Endothelial cell (in vitro differentiated cells): Measurements from ENCODE around the gene E2F1. TPM values are rescaled to one million over a fixed set of nuclear protein-coding genes. Genes with fewer than 3 reads are reported as not detected.
"Not testable (repeated sequence)": the region's sequence is repeated elsewhere in the genome, so short reads cannot be mapped to it uniquely, and the experiment has no call there.

ENCODE experiments used
- DNase-seq: peaks from one replicate; pipeline ENCODE4 v3.0.0; 2021; ENCODE audit warnings: low spot score
- H3K27ac Mint-ChIP-seq: one replicate; pipeline ENCODE4 v1.8.0; 2021; ENCODE audit warnings: mixed read lengths, inconsistent platforms; ENCODE audit not compliant: unreplicated experiment
- H3K27me3 Mint-ChIP-seq: one replicate; pipeline ENCODE4 v1.8.0; 2021; ENCODE audit warnings: mild to moderate bottlenecking, moderate library complexity, mixed read lengths, inconsistent platforms; ENCODE audit not compliant: unreplicated experiment
- H3K36me3 Mint-ChIP-seq: one replicate; pipeline ENCODE4 v1.8.0; 2021; ENCODE audit warnings: mild to moderate bottlenecking, low read depth, mixed read lengths, inconsistent platforms; ENCODE audit not compliant: unreplicated experiment
- H3K4me1 Mint-ChIP-seq: one replicate; pipeline ENCODE4 v1.8.0; 2021; ENCODE audit warnings: mild to moderate bottlenecking, mixed read lengths, inconsistent platforms; ENCODE audit not compliant: unreplicated experiment
- H3K4me3 Mint-ChIP-seq: one replicate; pipeline ENCODE4 v1.8.0; 2021; ENCODE audit warnings: mild to moderate bottlenecking, mixed read lengths, inconsistent platforms; ENCODE audit not compliant: unreplicated experiment
- H3K9me3 Mint-ChIP-seq: one replicate; pipeline ENCODE4 v1.8.0; 2021; ENCODE audit warnings: mixed read lengths, inconsistent platforms; ENCODE audit not compliant: unreplicated experiment
- total RNA-seq: library from RNA; stranded (reverse); fragmentation: NEBNext Ultra II Directional; extraction: Animal tissue kit (Norgen Biotek cat#: 25700); gene quantifications from one replicate; pipeline ENCODE4 v1.2.1, GENCODE V29; 2021; ENCODE audit not compliant: unreplicated experiment
- TF ChIP-seq, protein P1 (sequence below): fragments of 200-600 bp; sonication (generic); IDR thresholded peaks from one replicate; pipeline ENCODE4 v1.5.0; 2021; ENCODE audit warnings: antibody characterized with exemption; ENCODE audit not compliant: unreplicated experiment

The E2F1 gene
- total RNA-seq, 1 donor from 2014 or later = 6.7 TPM

- no peak for DNase-seq
- no peaks in the 10 kb centered on the region for H3K9me3 Mint-ChIP-seq
- TF ChIP-seq, protein P1, sequence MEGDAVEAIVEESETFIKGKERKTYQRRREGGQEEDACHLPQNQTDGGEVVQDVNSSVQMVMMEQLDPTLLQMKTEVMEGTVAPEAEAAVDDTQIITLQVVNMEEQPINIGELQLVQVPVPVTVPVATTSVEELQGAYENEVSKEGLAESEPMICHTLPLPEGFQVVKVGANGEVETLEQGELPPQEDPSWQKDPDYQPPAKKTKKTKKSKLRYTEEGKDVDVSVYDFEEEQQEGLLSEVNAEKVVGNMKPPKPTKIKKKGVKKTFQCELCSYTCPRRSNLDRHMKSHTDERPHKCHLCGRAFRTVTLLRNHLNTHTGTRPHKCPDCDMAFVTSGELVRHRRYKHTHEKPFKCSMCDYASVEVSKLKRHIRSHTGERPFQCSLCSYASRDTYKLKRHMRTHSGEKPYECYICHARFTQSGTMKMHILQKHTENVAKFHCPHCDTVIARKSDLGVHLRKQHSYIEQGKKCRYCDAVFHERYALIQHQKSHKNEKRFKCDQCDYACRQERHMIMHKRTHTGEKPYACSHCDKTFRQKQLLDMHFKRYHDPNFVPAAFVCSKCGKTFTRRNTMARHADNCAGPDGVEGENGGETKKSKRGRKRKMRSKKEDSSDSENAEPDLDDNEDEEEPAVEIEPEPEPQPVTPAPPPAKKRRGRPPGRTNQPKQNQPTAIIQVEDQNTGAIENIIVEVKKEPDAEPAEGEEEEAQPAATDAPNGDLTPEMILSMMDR = no peak
- no peak overlapping the region for H3K4me3 Mint-ChIP-seq
- peaks cover 8% of the 10 kb centered on the region for H3K27me3 Mint-ChIP-seq
- H3K4me1 Mint-ChIP-seq = no peaks in the 10 kb centered on the region
- no peak overlapping the region for H3K27ac Mint-ChIP-seq
- peaks cover 11% of the 10 kb centered on the region for H3K36me3 Mint-ChIP-seq
Observed at GRCh38 chr20:33649201-33649681, 36.9 kb downstream of the E2F1 start.

- Mint-ChIP-seq H3K4me3 (no peak overlapping the region), H3K27me3 (peaks cover 8% of the 10 kb centered on the region), H3K36me3 (peaks cover 11% of the 10 kb centered on the region), H3K27ac (no peak overlapping the region), H3K9me3 (no peaks in the 10 kb centered on the region), H3K4me1 (no peaks in the 10 kb centered on the region)
- DNase-seq = no peak
- TF ChIP-seq, protein P1 = no peak
Observed at GRCh38 chr20:33648396-33649004, 37.7 kb downstream of the E2F1 start.

GRCh38 chr20:33647603-33648395 lies 38.4 kb downstream of the E2F1 start:
- Mint-ChIP-seq H3K4me3 (no peak overlapping the region), H3K9me3 (no peaks in the 10 kb centered on the region), H3K36me3 (peaks cover 11% of the 10 kb centered on the region), H3K27me3 (peaks cover 11% of the 10 kb centered on the region), H3K4me1 (no peaks in the 10 kb centered on the region), H3K27ac (no peak overlapping the region)
- TF ChIP-seq, protein P1 = no peak
- no peak for DNase-seq

DNA sequence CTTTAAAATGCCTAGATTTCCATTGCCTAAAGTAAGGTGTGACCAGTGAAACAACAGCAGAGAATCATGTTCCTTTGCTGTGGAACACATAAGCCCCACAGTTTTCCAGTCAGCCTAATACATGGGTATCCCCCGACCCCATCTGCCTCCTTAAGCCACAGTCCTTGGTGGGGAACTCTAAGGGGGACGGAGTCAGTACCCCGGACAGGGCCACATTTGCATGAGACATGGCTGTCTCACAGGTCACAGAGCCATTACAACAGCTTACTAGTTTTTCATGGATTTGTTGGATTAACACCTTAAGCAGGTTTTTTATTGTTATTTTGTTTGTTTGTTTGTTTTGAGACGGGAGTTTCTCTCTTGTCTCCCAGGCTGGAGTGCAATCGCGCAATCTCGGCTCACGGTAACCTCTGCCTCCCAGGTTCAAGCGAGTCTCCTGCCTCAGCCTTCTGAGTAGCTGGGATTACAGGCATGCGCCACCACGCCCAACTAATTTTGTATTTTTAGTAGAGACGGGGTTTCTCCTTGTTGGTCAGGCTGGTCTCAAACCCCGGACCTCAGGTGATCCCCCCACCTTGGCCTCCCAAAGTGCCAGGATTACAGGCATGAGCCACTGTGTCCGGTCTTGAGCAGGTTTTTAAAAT lies 39.1 kb downstream of the E2F1 start:
- H3K9me3 Mint-ChIP-seq, H3K4me1 Mint-ChIP-seq, H3K27ac Mint-ChIP-seq, DNase-seq, H3K27me3 Mint-ChIP-seq, H3K4me3 Mint-ChIP-seq: not testable (repeated sequence)
- peaks cover 11% of the 10 kb centered on the region for H3K36me3 Mint-ChIP-seq

DNA sequence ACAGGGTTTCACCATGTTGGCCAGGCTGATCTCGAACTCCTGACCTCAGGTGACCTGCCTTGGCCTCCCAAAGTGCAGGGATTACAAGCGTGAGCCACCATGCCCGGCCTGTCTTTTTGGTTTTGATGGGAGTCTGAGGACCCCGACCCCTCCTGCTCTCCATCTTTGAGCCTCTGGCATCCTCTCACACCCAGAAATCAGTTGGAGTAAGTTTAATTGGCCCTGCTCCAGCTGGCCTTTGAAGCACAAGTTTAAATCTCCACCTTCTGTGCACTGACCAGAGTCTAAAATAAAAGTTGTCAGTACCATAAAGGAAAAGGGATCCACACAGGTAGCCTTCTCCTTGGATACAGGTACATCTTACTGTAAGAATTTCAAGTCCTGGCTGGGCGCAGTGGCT lies 40.0 kb downstream of the E2F1 start:
- H3K4me3 Mint-ChIP-seq = no peak overlapping the region
- H3K27me3 Mint-ChIP-seq = peaks cover 7% of the 10 kb centered on the region
- no peak overlapping the region for H3K27ac Mint-ChIP-seq
- DNase-seq = no peak
- TF ChIP-seq, protein P1 = no peak
- H3K36me3 Mint-ChIP-seq = peaks cover 11% of the 10 kb centered on the region
- no peaks in the 10 kb centered on the region for H3K4me1 Mint-ChIP-seq
- H3K9me3 Mint-ChIP-seq = no peaks in the 10 kb centered on the region
